Measurements from ENCODE around the gene CD22. TPM values are rescaled to one million over a fixed set of nuclear protein-coding genes. Genes with fewer than 3 reads are reported as not detected.
A peak's percentile ranks its signal among the peaks of the same experiment; 100 is the strongest.

Gene CD22
- total RNA-seq, 1 donor from 2014 or later, result not detected

DNA sequence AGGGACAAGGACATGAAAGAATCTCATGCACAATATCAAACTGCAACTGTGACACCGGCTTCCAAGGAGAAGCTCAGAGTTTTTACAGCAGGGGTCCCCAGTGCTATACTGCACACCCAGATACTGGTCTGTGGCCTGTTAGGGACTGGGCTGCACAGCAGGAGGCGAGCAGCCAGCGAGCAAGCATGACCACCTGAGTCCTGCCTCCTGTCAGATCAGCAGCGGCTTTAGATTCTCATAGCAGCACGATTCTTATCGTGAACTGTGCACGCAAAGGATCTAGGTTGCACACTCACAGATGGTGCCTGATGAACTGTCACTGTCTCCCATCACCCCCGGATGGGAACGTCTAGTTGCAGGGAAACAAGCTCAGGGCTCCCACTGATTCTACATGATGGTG is 13.1 kb upstream of the CD22 start:
- Histone ChIP-seq H3K9me3 (replicated peaks) (no peaks in the 10 kb centered on the region), H3K27me3 (ENCODE audit: low read depth) (peaks cover 14% of the 10 kb centered on the region), H3K27ac (replicated peaks) (no peak overlapping the region), H3K36me3 (no peaks in the 10 kb centered on the region), H3K4me1 (peaks cover 20% of the 10 kb centered on the region), H3K4me3 (no peak overlapping the region)
- no peak for DNase-seq
- intact Hi-C loops (cut with micrococcal nuclease), result no loop called here
- TF ChIP-seq CTCF (IDR thresholded peaks at IDR 0.05; ENCODE audit: borderline replicate concordance), result no peak

DNA sequence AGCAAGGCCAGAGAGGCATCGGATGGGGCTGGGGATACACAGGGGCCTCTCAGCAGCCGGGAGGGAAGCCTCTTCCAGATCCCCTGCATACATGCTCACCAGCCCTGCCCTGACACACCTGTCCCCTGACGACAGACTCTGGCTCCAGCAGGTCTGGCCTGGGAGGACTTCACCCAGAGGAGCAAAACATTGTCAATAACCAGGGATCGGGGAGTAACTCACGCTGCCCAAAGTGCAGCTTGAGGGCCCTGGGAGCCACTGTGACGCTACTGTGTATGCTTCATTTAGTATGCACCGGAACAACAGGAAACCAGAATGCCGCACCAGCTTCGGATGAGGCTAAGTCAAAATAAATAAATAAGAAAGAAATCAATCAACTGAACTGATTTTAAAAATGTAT is 12.4 kb upstream of the CD22 start:
- peaks cover 12% of the 10 kb centered on the region for H3K27me3 ChIP-seq (ENCODE audit: low read depth)
- H3K27ac ChIP-seq (replicated peaks), result no peak overlapping the region
- intact Hi-C loops (cut with micrococcal nuclease), result no loop called here
- no peaks in the 10 kb centered on the region for H3K36me3 ChIP-seq
- no peak for TF ChIP-seq CTCF (IDR thresholded peaks at IDR 0.05; ENCODE audit: borderline replicate concordance)
- no peak for DNase-seq
- H3K9me3 ChIP-seq (replicated peaks), result no peaks in the 10 kb centered on the region
- H3K4me1 ChIP-seq, result peaks cover 20% of the 10 kb centered on the region
- no peak overlapping the region for H3K4me3 ChIP-seq

GRCh38 chr19:35317464-35318043 is 11.4 kb upstream of the CD22 start:
- intact Hi-C loops (cut with micrococcal nuclease), result no loop called here
- Histone ChIP-seq H3K4me1 (peaks cover 20% of the 10 kb centered on the region), H3K27ac (replicated peaks) (no peak overlapping the region), H3K36me3 (no peaks in the 10 kb centered on the region), H3K4me3 (no peak overlapping the region), H3K9me3 (replicated peaks) (peaks cover 8% of the 10 kb centered on the region), H3K27me3 (ENCODE audit: low read depth) (peaks cover 18% of the 10 kb centered on the region)
- no peak for TF ChIP-seq CTCF (IDR thresholded peaks at IDR 0.05; ENCODE audit: borderline replicate concordance)
- DNase-seq, result no peak

DNA sequence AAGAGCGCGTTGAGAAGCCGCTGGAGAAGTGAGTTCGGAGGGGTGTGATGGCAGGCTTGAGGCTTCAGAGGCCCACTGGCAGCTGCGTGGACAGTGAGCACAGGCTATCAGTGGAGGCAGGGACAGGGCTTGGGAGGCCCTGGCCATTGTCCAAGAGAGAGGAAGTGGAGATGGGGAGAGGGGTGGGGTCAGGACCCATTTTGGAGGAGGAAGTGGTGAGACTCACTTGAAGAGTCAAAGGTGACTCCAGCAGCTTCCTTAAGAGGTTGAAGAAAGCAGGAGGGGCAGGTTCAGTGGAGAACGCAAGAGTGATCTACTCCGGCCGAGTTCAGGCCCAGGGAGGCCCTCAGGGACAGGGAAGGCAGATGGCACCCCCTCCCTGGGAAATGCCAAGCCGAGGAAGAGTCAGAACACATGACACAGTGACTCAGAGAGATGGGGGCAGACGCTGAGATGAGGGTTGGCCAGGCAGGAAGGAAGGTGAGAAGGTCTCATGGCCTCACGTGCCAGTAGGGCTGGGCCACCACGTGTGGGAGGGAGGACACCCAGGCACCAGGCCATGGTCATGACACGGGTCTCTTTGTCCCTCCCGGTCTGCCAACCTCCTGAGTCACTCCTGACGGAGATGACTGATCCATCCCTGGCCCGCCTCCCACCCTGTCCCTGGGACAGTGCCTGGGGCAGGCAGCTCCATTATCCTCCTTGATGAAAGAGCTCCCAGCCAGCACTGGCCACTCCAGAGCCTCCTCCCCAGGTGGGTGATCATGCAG is 10.1 kb upstream of the CD22 start:
- DNase-seq, result peak; percentile 40
- Histone ChIP-seq H3K27me3 (ENCODE audit: low read depth) (peaks cover 19% of the 10 kb centered on the region), H3K27ac (replicated peaks) (no peak overlapping the region), H3K4me3 (no peak overlapping the region), H3K36me3 (no peaks in the 10 kb centered on the region), H3K4me1 (peaks cover 20% of the 10 kb centered on the region), H3K9me3 (replicated peaks) (peaks cover 8% of the 10 kb centered on the region)
- TF ChIP-seq CTCF (IDR thresholded peaks at IDR 0.05; ENCODE audit: borderline replicate concordance), result no peak
- intact Hi-C loops (cut with micrococcal nuclease), result no loop called here

- Histone ChIP-seq H3K9me3 (replicated peaks) (peaks cover 8% of the 10 kb centered on the region), H3K4me3 (no peak overlapping the region), H3K27ac (replicated peaks) (no peak overlapping the region), H3K27me3 (ENCODE audit: low read depth) (peaks cover 19% of the 10 kb centered on the region), H3K4me1 (peaks cover 20% of the 10 kb centered on the region), H3K36me3 (no peaks in the 10 kb centered on the region)
- DNase-seq, result no peak
- TF ChIP-seq CTCF (IDR thresholded peaks at IDR 0.05; ENCODE audit: borderline replicate concordance), result no peak
- intact Hi-C loops (cut with micrococcal nuclease), result no loop called here
Measured at GRCh38 chr19:35320065-35320713, 8.8 kb upstream of the CD22 start.
